Mucosa of descending colon (tissue), 3 donors: Measurements from ENCODE around the gene ESR1. TPM values are rescaled to one million over a fixed set of nuclear protein-coding genes. Genes with fewer than 3 reads are reported as not detected.

Experiments used
- ATAC-seq: fragments of 200-7000 bp; cut with Tn5 transposase; one replicate; pipeline ENCODE4 v1.9.1; 2020; ENCODE audit warnings: mild to moderate bottlenecking, moderate library complexity
- DNase-seq, 3 donors: peaks; one replicate each; pipeline ENCODE4 v3.0.0-alpha.2; 2020
- H3K36me3 ChIP-seq: fragments of 200-600 bp; one replicate; pipeline ENCODE4 v1.8.0; 2021; ENCODE audit warnings: low read depth, mild to moderate bottlenecking
- H3K4me1 ChIP-seq: fragments of 200-600 bp; one replicate; pipeline ENCODE4 v1.8.0; 2021; ENCODE audit warnings: low read depth, mild to moderate bottlenecking
- H3K4me3 ChIP-seq: fragments of 200-600 bp; one replicate; pipeline ENCODE4 v1.8.0; 2021; ENCODE audit warnings: mild to moderate bottlenecking
- H3K9me3 ChIP-seq: fragments of 200-600 bp; one replicate; pipeline ENCODE4 v1.8.0; 2021; ENCODE audit warnings: mild to moderate bottlenecking
- intact Hi-C, 2 donors: fragments of 100-400 bp; cut with DNase I in 1 of 2; cut with micrococcal nuclease in 1 of 2; formaldehyde crosslinking; loops; one replicate each; pipeline versions ENCODE4 v1.11.0 to v1.11.1; 2022; cut with DNase I, micrococcal nuclease
- total RNA-seq, 3 donors: library from RNA; stranded (reverse); fragmentation: NEBNext Ultra II Directional in 2 of 3; extraction: Animal tissue kit (Norgen Biotek cat#: 25700) in 2 of 3; gene quantifications; one replicate each; pipeline versions ENCODE4 v1.2.1 to v1.2.4, GENCODE V29; 2021 to 2023
- TF ChIP-seq, protein P1 (sequence below): fragments of 200-600 bp; IDR thresholded peaks from one replicate; pipeline ENCODE4 v1.8.0; 2022; ENCODE audit warnings: antibody characterized with exemption, mild to moderate bottlenecking
- donor health status: DM: no; HTN: no; CAD: no; lungs with moderate emphysema.
- donor health status: DM: no; HTN: no; CAD: no.
- donor health status: DM: no; HTN: yes; CAD: no.

ESR1 gene
- total RNA-seq, 3 donors from 2014 or later = 0.55 to 1.6 (median 0.82) TPM

DNA sequence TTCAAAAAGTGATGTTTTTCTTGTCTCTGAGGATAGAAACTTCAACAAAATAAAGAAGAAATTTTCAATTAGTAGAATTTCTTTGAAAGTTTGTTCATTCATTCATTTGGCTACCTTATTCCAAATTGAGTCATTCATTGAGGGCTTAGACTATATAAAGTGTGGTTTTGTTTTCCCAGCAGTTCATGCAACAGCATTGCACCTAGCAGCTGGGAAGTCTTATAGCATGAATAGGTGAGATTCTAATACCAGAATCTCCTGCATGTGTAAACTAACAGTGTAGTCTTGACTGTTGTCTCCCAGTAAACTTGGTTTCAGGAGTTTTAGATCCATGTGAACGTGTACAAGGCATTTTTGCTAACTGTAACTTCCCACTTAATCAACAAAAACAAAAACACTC is 7.1 kb downstream of the ESR1 start:
- H3K4me3 ChIP-seq = no peak overlapping the region
- TF ChIP-seq, protein P1, sequence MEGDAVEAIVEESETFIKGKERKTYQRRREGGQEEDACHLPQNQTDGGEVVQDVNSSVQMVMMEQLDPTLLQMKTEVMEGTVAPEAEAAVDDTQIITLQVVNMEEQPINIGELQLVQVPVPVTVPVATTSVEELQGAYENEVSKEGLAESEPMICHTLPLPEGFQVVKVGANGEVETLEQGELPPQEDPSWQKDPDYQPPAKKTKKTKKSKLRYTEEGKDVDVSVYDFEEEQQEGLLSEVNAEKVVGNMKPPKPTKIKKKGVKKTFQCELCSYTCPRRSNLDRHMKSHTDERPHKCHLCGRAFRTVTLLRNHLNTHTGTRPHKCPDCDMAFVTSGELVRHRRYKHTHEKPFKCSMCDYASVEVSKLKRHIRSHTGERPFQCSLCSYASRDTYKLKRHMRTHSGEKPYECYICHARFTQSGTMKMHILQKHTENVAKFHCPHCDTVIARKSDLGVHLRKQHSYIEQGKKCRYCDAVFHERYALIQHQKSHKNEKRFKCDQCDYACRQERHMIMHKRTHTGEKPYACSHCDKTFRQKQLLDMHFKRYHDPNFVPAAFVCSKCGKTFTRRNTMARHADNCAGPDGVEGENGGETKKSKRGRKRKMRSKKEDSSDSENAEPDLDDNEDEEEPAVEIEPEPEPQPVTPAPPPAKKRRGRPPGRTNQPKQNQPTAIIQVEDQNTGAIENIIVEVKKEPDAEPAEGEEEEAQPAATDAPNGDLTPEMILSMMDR = no peak
- no peak for DNase-seq
- ATAC-seq = no peak
- no peaks in the 10 kb centered on the region for H3K4me1 ChIP-seq
- intact Hi-C loops = no loop called here
- H3K9me3 ChIP-seq = no peaks in the 10 kb centered on the region
- H3K36me3 ChIP-seq = no peaks in the 10 kb centered on the region

DNA sequence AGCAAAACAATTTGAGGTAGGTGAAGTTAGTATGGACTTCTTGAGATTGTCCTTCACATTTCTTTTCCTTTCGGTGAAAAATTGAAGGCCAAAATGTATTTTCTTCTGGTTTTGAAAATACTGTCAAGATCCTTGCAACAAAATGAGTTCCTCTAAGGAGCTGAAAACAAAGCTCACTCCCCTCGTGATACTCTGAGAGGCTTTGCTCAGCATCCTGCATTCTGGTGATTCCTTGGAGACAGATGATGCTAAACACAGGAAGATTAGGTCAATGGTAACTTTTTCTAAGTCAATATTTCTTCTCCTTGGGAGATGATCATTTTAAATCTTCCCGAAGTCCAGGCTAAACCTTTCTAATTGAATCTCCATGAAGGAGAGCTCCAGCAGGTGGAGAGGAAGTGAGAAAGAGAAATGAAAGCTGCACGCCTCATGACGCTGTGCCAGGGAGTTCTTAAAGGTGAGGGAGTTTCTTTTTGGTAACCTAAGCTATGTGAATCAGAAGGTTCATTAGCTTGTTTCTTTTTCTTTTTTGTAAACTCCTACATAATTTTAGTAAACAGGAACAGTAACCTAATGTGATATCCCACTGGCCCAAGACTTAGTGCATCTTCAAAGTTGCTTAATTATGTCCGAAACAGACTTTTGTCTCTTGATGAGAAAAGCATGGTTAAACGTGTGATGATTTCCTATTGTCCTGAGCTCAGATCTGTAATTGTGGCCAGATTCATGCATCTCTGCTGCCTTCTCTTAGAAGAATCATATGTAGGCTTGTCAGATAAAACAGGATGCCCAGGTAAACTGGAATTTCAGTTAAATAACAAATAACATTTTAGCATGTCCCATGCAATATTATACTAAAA is 15.0 kb downstream of the ESR1 start:
- TF ChIP-seq, protein P1 = no peak
- ATAC-seq = peak; percentile 34
- no peaks in the 10 kb centered on the region for H3K36me3 ChIP-seq
- DNase-seq = peak in 1 of 3 donors; percentile 19
- no peak overlapping the region for H3K4me3 ChIP-seq
- intact Hi-C loops = no loop called here
- H3K4me1 ChIP-seq = no peaks in the 10 kb centered on the region
- no peaks in the 10 kb centered on the region for H3K9me3 ChIP-seq

DNA sequence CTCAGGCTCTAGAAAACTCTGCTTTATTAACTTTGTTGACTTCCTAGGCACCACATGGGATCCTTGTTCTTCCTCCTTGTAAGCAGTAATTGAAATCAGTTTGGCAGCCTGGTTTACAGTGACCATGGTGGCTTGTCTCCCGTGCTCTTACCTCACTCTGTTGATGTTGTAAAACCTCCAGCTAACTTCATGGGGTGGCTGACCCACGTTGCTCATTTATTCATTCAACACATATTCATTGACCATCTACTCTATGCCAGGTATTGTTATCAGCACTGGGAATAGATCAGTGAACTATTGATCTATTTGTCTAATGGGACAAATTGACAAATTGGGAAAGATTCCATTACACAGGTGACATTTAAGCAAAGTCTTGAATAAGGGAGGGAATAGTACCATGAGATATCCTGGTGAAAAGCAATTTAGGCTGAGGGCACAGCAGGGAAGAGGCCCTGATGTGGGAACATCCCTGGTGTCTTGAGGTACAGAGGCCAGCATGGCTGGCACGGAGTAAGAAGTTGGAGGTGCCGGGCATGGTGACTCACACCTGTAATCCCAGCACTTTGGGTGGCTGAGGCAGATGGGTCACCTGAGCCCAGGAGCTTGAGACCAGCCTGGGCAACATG is 19.1 kb downstream of the ESR1 start:
- intact Hi-C loops = no loop called here
- DNase-seq = no peak
- no peak for ATAC-seq
- H3K36me3 ChIP-seq = no peaks in the 10 kb centered on the region
- H3K4me1 ChIP-seq = no peaks in the 10 kb centered on the region
- no peaks in the 10 kb centered on the region for H3K9me3 ChIP-seq
- no peak overlapping the region for H3K4me3 ChIP-seq
- TF ChIP-seq, protein P1 = no peak

- TF ChIP-seq, protein P1 = no peak
Measured at GRCh38 chr6:151832710-151833109, 25.2 kb downstream of the ESR1 start.

DNA sequence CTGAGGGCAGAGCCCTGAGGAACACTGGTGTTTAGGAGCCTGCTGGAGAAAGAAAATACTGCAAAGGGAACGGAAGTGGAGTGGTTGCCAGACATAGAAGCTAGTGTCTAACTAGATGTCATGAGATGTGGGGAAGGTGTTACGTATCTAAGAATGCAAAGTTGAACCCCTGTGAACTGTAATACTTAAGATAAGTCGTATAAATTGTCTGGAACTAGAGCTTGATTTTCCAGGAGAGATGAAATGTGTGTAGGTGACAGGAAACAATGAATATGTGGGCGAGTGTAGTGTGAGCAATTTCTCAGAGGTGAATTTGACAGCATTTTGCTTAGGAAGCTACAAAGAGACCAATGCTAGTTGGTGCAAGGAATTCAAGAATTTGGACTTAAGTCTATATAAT is 27.9 kb downstream of the ESR1 start:
- intact Hi-C loops = no loop called here
- H3K4me1 ChIP-seq = no peaks in the 10 kb centered on the region
- no peaks in the 10 kb centered on the region for H3K36me3 ChIP-seq
- ATAC-seq (no peak), DNase-seq (no peak)
- H3K4me3 ChIP-seq = no peak overlapping the region
- no peaks in the 10 kb centered on the region for H3K9me3 ChIP-seq
- TF ChIP-seq, protein P1 = no peak

More at GRCh38 chr6:151832710-151833109, 25.2 kb downstream of the ESR1 start:
- DNase-seq (no peak), ATAC-seq (no peak)
- H3K9me3 ChIP-seq = no peaks in the 10 kb centered on the region
- H3K36me3 ChIP-seq = no peaks in the 10 kb centered on the region
- intact Hi-C loops = no loop called here
- H3K4me3 ChIP-seq = no peak overlapping the region
- no peaks in the 10 kb centered on the region for H3K4me1 ChIP-seq
